Lower lobe of right lung (tissue), 2 donors: Measurements from ENCODE around the gene ARSG. TPM values are rescaled to one million over a fixed set of nuclear protein-coding genes. Genes with fewer than 3 reads are reported as not detected.
A peak's percentile ranks its signal among the peaks of the same experiment; 100 is the strongest.

Experiments
- ATAC-seq, 2 donors: fragments of 200-7000 bp; cut with Tn5 transposase; one replicate each; pipeline ENCODE4 v1.9.1; 2020 to 2022; ENCODE audit warnings: mild to moderate bottlenecking in 2 of 2, moderate library complexity in 2 of 2
- DNase-seq: peaks from one replicate; pipeline ENCODE4 v3.0.0-alpha.2; 2020
- H3K27ac ChIP-seq: fragments of 200-600 bp; one replicate; pipeline ENCODE4 v1.8.0; 2022
- H3K27me3 ChIP-seq: fragments of 200-600 bp; one replicate; pipeline ENCODE4 v1.8.0; 2022; ENCODE audit warnings: low read depth
- H3K36me3 ChIP-seq: fragments of 200-600 bp; one replicate; pipeline ENCODE4 v1.8.0; 2022; ENCODE audit warnings: mild to moderate bottlenecking
- H3K4me1 ChIP-seq: fragments of 200-600 bp; one replicate; pipeline ENCODE4 v1.8.0; 2022
- H3K4me3 ChIP-seq: fragments of 200-600 bp; one replicate; pipeline ENCODE4 v1.8.0; 2022; ENCODE audit warnings: mild to moderate bottlenecking
- H3K9me3 ChIP-seq: fragments of 200-600 bp; one replicate; pipeline ENCODE4 v1.8.0; 2022
- intact Hi-C: fragments of 100-400 bp; cut with DNase I; formaldehyde crosslinking; loops from one replicate; pipeline ENCODE4 v1.11.0; 2022
- total RNA-seq: library from RNA; stranded (reverse); fragmentation: NEBNext Ultra II Directional; extraction: Animal tissue kit (Norgen Biotek cat#: 25700); gene quantifications from one replicate; pipeline ENCODE4 v1.2.1, GENCODE V29; 2021
- TF ChIP-seq, protein P1 (sequence below): fragments of 200-600 bp; IDR thresholded peaks from one replicate; pipeline ENCODE4 v1.8.0; 2022; ENCODE audit warnings: antibody characterized with exemption, mild to moderate bottlenecking
- donor health status: DM: no; HTN: yes; CAD: no; lungs with severe emphysema.

The ARSG gene
- total RNA-seq, 1 donor from 2014 or later, result 4.2 TPM

DNA sequence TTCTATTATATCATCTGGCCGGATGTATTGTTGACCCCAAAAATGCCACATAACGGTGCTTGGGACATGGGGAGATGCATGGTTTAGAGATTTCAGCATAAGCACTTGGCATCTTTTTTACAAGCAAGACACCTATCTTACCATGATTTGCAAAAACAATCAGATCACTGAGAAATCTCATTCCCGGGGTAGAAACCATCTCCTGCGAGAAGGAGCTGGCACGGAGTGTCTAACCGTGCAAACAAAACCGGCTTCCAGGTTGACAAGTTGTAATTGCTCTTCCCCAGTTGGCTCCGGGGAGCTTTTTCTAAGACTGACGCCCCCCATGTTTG lies 1.4 kb upstream of the ARSG start:
- H3K27ac ChIP-seq, result peak overlapping the region; percentile 92
- no peak for DNase-seq
- H3K36me3 ChIP-seq, result no peaks in the 10 kb centered on the region
- H3K27me3 ChIP-seq, result peaks cover 45% of the 10 kb centered on the region
- intact Hi-C loops, result no loop called here
- peak overlapping the region; percentile 63 for H3K4me3 ChIP-seq
- no peaks in the 10 kb centered on the region for H3K9me3 ChIP-seq
- TF ChIP-seq, protein P1, sequence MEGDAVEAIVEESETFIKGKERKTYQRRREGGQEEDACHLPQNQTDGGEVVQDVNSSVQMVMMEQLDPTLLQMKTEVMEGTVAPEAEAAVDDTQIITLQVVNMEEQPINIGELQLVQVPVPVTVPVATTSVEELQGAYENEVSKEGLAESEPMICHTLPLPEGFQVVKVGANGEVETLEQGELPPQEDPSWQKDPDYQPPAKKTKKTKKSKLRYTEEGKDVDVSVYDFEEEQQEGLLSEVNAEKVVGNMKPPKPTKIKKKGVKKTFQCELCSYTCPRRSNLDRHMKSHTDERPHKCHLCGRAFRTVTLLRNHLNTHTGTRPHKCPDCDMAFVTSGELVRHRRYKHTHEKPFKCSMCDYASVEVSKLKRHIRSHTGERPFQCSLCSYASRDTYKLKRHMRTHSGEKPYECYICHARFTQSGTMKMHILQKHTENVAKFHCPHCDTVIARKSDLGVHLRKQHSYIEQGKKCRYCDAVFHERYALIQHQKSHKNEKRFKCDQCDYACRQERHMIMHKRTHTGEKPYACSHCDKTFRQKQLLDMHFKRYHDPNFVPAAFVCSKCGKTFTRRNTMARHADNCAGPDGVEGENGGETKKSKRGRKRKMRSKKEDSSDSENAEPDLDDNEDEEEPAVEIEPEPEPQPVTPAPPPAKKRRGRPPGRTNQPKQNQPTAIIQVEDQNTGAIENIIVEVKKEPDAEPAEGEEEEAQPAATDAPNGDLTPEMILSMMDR, result no peak
- peaks cover 23% of the 10 kb centered on the region for H3K4me1 ChIP-seq
- no peak for ATAC-seq

DNA sequence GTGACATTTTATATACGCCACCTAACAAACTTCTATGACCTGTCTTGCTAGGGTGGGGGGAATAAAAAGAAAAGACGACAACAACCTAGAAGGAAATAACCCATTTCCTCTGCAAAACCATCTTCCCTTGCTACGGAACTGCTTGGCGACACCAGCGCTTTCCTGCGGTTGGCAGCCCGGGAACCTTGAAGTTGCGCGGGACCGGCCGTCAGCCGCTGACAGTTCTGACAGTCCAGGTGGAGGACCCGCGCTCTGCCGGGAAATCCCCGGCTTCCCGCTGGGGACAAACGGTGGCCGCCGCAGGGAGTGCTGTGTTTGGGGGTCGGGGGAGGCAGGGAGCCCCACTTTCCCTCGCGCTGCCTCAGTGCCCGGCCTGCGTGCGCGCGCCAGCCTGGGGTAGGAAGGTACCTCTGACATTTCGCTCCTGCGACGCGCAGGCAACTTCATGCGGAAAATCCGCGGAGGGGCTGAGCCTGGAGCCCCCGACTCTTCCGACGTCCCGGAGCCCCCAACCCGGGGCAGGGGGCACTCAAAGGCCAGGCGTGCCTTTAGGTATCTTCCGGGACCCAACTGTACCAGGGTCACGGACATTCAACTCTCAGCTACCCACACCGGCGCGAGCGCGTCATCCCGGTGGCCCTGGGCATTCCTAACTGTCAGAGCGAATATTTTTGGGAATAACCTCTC lies 884 bp upstream of the ARSG start:
- Histone ChIP-seq H3K4me1 (peaks cover 23% of the 10 kb centered on the region), H3K27ac (peak overlapping the region; percentile 92), H3K9me3 (no peaks in the 10 kb centered on the region), H3K27me3 (peaks cover 48% of the 10 kb centered on the region), H3K36me3 (no peaks in the 10 kb centered on the region), H3K4me3 (peak overlapping the region; percentile 63)
- no peak for ATAC-seq
- intact Hi-C loops, result no loop called here
- TF ChIP-seq, protein P1, result no peak
- peak; percentile 71 for DNase-seq

DNA sequence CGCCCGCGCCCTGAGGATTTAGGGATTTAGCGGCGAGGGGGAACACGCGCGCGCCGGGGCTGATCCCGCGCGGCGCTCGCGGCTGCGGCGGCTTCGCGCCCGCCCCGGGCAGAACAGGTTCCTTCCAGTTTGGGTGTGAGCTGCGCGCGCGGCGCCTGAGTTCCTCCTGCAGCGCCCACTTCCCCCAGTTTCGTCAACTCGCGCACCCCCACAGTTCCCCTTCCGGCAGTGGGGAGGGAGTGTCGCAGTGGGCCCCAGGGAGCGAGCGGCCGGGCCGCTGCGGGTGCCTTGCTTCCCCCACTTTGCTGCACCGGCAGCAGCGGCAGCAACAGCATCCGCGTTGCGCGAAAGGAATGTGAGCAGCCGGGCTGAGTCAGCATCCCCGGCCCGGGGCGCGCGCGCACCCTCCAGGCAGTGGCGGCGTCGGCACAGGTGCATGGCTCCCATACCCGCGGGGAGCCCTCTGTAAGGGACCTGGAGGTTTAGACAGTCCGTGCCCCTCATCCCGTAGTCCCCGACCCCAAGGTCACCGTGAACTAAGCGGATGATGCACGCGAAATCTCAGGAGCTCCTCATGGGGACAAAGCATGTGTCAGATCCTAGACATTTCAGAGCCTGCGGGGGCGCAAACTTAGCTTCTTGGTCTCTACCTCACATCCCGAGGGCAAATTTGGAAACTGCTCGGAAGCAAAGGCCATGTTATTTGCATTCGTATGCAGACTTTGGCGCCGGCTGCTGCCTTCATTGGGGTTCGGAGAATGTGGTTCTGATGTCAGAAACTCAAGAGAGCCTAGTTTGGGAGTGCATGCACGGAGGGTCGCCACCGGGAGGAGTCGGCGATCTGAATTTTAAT lies 767 bp downstream of the ARSG start:
- intact Hi-C loops, result no loop called here
- H3K9me3 ChIP-seq, result no peaks in the 10 kb centered on the region
- ATAC-seq (peak; percentile 86 to 93), DNase-seq (peak; percentile 95)
- H3K4me1 ChIP-seq, result peaks cover 23% of the 10 kb centered on the region
- peak overlapping the region; percentile 63 for H3K4me3 ChIP-seq
- H3K27me3 ChIP-seq, result peaks cover 48% of the 10 kb centered on the region
- peak overlapping the region; percentile 92 for H3K27ac ChIP-seq
- TF ChIP-seq, protein P1, result no peak
- no peaks in the 10 kb centered on the region for H3K36me3 ChIP-seq

DNA sequence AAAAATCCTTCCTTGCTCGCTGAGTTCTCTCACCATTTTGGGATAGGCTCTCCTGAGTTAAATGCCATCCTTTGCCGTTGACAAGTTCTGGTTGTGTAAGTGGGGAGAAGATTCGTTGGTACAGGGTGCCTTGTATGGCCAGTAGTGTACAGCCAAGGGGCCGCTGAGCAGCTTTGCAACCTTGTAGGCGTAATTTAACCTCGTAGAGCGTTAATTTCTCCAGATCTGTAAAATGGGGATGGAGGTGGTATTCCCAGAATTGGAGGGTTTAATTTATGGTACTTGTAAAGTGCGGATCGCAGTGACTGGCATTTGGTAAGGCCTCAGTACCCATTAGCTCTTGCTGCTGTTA lies 1.4 kb downstream of the ARSG start:
- TF ChIP-seq, protein P1, result no peak
- Histone ChIP-seq H3K9me3 (no peaks in the 10 kb centered on the region), H3K4me1 (peaks cover 27% of the 10 kb centered on the region), H3K27ac (peak overlapping the region; percentile 92), H3K4me3 (peak overlapping the region; percentile 63), H3K36me3 (no peaks in the 10 kb centered on the region), H3K27me3 (peaks cover 48% of the 10 kb centered on the region)
- DNase-seq (no peak), ATAC-seq (no peak)
- intact Hi-C loops, result no loop called here

DNA sequence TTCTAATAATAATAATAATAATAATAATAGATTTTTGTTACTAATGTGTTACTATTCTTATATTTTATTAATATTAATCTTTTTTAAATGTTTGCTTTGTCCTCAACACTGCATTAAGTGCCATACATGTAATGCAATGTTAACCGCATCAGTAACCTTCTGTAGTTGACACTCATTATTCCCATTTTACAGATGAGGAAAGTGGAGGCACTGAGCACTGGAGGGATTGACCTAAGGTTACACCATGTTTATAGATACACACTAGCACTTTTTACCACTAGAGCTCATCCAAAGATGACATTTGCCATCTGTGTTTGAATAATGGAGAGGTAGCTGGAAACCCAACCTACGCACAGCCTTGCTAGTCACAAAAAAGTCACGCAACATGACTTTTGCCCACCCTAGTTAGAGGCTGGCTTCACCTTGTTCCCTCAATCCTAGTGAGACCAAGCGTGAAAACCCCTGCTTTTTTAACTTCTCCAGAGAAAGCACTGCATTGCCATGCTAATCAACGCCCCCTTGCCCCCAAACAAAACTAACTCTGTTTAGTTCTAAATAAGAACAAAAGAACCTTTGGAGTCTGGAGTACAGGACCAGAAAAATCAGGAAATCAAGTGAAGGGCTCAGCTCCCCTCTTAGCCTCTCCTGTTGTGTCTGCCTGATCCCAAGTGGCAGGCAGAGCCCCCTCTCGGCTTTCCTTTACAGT lies 2.3 kb downstream of the ARSG start:
- Histone ChIP-seq H3K27me3 (peaks cover 48% of the 10 kb centered on the region), H3K4me3 (no peak overlapping the region), H3K36me3 (no peaks in the 10 kb centered on the region), H3K9me3 (no peaks in the 10 kb centered on the region), H3K27ac (no peak overlapping the region), H3K4me1 (peaks cover 30% of the 10 kb centered on the region)
- DNase-seq (no peak), ATAC-seq (no peak)
- TF ChIP-seq, protein P1, result no peak
- intact Hi-C loops, result no loop called here
